K562 (cell line): ENCODE measurements around the gene B4GALT5. TPM values are rescaled to one million over a fixed set of nuclear protein-coding genes. Genes with fewer than 3 reads are reported as not detected.

ENCODE experiments used
- ATAC-seq: fragments of 200-7000 bp; cut with Tn5 transposase; 3 replicates; pipeline ENCODE4 v1.9.1; 2020; ENCODE audit warnings: moderate library complexity
- BruUV-seq: library from RNA; stranded (reverse); fragments of 400-500 nt; replicated peaks from 2 replicates; lab custom pipeline; 2021; lab: Mats Ljungman, UMichigan
- CTCF ChIA-PET: fragments of 300-600 bp; formaldehyde crosslinking; extraction: SDS; loops from one replicate; lab custom pipeline; 2021; ENCODE audit warnings: low intra/inter-chr PET ratio; lab: Yijun Ruan, JAX
- POLR2A ChIA-PET: fragments of 300-600, 350-650 bp; sonication (Branson Sonifier 250); formaldehyde crosslinking; extraction: SDS; loops from one replicate; lab custom pipeline; 2021; ENCODE audit warnings: antibody characterized with exemption, inconsistent platforms; lab: Yijun Ruan, JAX
- DNase-seq, 4 experiments: peaks; one replicate each; pipeline versions ENCODE4 v3.0.0 to v3.0.0-alpha.2; 2011 to 2018; ENCODE audit warnings: low spot score in 3 of 4, mixed read lengths in 3 of 4; ENCODE audit errors: extremely low read depth in 1 of 4
- FAIRE-seq: peaks from 2 replicates; lab custom pipeline; 2011; peaks lifted over from hg19 to GRCh38; lab: Jason Lieb, UNC
- H2AFZ ChIP-seq: 2 replicates; pipeline ENCODE4 v1.6.0; 2011; ENCODE audit warnings: low read depth, low read length, control low read depth, inconsistent platforms
- H3K27ac ChIP-seq: fragments of 200-600 bp; 3 replicates; pipeline ENCODE4 v1.8.0; 2011; ENCODE audit warnings: low read depth, mild to moderate bottlenecking, control low read depth, inconsistent platforms, low read length, moderate library complexity, mixed read lengths; ENCODE audit errors: extremely low read depth
- H3K27me3 ChIP-seq, 2 experiments: fragments of 300-600 bp in 1 of 2; 2 replicates in 1 of 2; 3 replicates in 1 of 2; pipeline versions ENCODE4 v1.6.0 to v1.8.0; 2011; ENCODE audit warnings: inconsistent platforms in 2 of 2, low read length in 2 of 2, mild to moderate bottlenecking in 1 of 2, mixed read lengths in 1 of 2, moderate library complexity in 1 of 2; ENCODE audit not compliant: control insufficient read depth in 2 of 2, insufficient read depth in 2 of 2
- H3K36me3 ChIP-seq: fragments of 300-600 bp; 3 replicates; pipeline ENCODE4 v1.8.0; 2011; ENCODE audit warnings: mild to moderate bottlenecking, low read length, inconsistent platforms; ENCODE audit not compliant: control insufficient read depth, insufficient read depth
- H3K4me1 ChIP-seq, 2 experiments: fragments of 200-600 bp in 1 of 2; replicated peaks in 1 of 2; 2 replicates in 1 of 2; 3 replicates in 1 of 2; pipeline versions ENCODE4 v1.5.1 to v1.8.0; 2011; ENCODE audit warnings: inconsistent platforms in 2 of 2, low read length in 2 of 2, mild to moderate bottlenecking in 1 of 2, mixed read lengths in 1 of 2, moderate library complexity in 1 of 2; ENCODE audit not compliant: control insufficient read depth in 2 of 2, insufficient read depth in 2 of 2
- H3K4me2 ChIP-seq: 2 replicates; pipeline ENCODE4 v1.6.1; 2011; ENCODE audit warnings: low read length, control low read depth, inconsistent platforms, mixed read lengths; ENCODE audit not compliant: insufficient read depth
- H3K4me3 ChIP-seq: fragments of 200-600 bp; sonication (generic), shearing (Covaris generic); 2 replicates; pipeline ENCODE4 v1.5.1; 2016; ENCODE audit warnings: control low read depth, inconsistent platforms
- H3K79me2 ChIP-seq: fragments of 200-600 bp; 3 replicates; pipeline ENCODE4 v1.8.0; 2011; ENCODE audit warnings: low read length, inconsistent platforms; ENCODE audit not compliant: control insufficient read depth, insufficient read depth
- H3K9ac ChIP-seq, 2 experiments: 2 replicates each; pipeline versions ENCODE4 v1.6.0 to v1.6.1; 2011; ENCODE audit warnings: low read depth in 2 of 2, low read length in 2 of 2, control low read depth in 1 of 2, inconsistent platforms in 1 of 2, mild to moderate bottlenecking in 1 of 2, mixed read lengths in 1 of 2; ENCODE audit not compliant: insufficient read depth in 1 of 2
- H3K9me1 ChIP-seq: one replicate; pipeline ENCODE4 v1.6.0; 2011; ENCODE audit warnings: inconsistent platforms, mild to moderate bottlenecking, low read length, moderate library complexity; ENCODE audit not compliant: control insufficient read depth, insufficient read depth
- H3K9me3 ChIP-seq: replicated peaks from 2 replicates; pipeline ENCODE4 v1.5.1; 2011; ENCODE audit warnings: low read depth, low read length, inconsistent platforms; ENCODE audit not compliant: control insufficient read depth, insufficient read depth
- H4K20me1 ChIP-seq: replicated peaks from 2 replicates; pipeline ENCODE4 v1.6.1; 2011; ENCODE audit warnings: low read length, inconsistent platforms, mixed read lengths; ENCODE audit not compliant: control insufficient read depth, insufficient read depth
- BCOR ChIP-seq: fragments of 450-650 bp; IDR thresholded peaks from 2 replicates; pipeline ENCODE4 v1.6.1; 2016
- ELF1 ChIP-seq: fragments of 200-800 bp; sonication (Bioruptor generic); IDR thresholded peaks from 2 replicates; pipeline ENCODE4 v1.6.1; 2016; ENCODE audit warnings: missing genetic modification characterization, missing compliant biosample characterization
- HIVEP1 ChIP-seq: fragments of 250-450 bp; sonication (Bioruptor Pico); IDR thresholded peaks from 2 replicates; pipeline ENCODE4 v1.4.0; 2020; ENCODE audit warnings: mild to moderate bottlenecking
- KLF16 ChIP-seq: IDR thresholded peaks from 2 replicates; pipeline ENCODE4 v1.6.1; 2016; ENCODE audit warnings: antibody characterized with exemption
- MTA1 ChIP-seq: fragments of 450-650 bp; IDR thresholded peaks from 2 replicates; pipeline ENCODE4 v1.6.1; 2017; ENCODE audit warnings: borderline replicate concordance
- NRF1 ChIP-seq, 2 experiments: fragments of 450-650 bp; IDR thresholded peaks in 1 of 2; conservative IDR thresholded peaks in 1 of 2; 2 replicates each; pipeline ENCODE4 v1.6.1; 2014; ENCODE audit warnings: mild to moderate bottlenecking in 2 of 2
- POLR2G ChIP-seq: fragments of 200-400 bp; formaldehyde crosslinking; IDR thresholded peaks from 2 replicates; pipeline ENCODE4 v1.6.1; 2017; ENCODE audit warnings: low read depth, mild to moderate bottlenecking, antibody characterized with exemption, low read length, moderate library complexity
- RCOR1 ChIP-seq, 2 experiments: IDR thresholded peaks; 2 replicates each; pipeline ENCODE4 v1.6.1; 2012; ENCODE audit warnings: low read depth in 2 of 2, low read length in 2 of 2, borderline replicate concordance in 1 of 2, improper control_type of control experiment in 1 of 2
- SMAD2 ChIP-seq: fragments of 150-350 bp; IDR thresholded peaks from 2 replicates; pipeline ENCODE4 v1.6.1; 2014; ENCODE audit warnings: low read depth, mild to moderate bottlenecking, low read length
- USF2 ChIP-seq: sonication (generic); formaldehyde crosslinking; IDR thresholded peaks from 2 replicates; pipeline ENCODE4 v1.5.0; 2020; ENCODE audit warnings: missing genetic modification reagents
- ZC3H4 ChIP-seq: sonication (generic); formaldehyde crosslinking; IDR thresholded peaks from 2 replicates; pipeline ENCODE4 v1.9.0; 2021; ENCODE audit warnings: missing genetic modification reagents, borderline replicate concordance
- ZFX ChIP-seq: sonication (generic); formaldehyde crosslinking; IDR thresholded peaks from 2 replicates; pipeline ENCODE4 v1.8.0; 2022; ENCODE audit warnings: mild to moderate bottlenecking, missing genetic modification reagents, moderate library complexity
- ZNF57 ChIP-seq: fragments of 450-650 bp; formaldehyde crosslinking; IDR thresholded peaks from 2 replicates; pipeline ENCODE4 v1.4.0; 2020; ENCODE audit warnings: mild to moderate bottlenecking, moderate library complexity
- ZNF609 ChIP-seq: sonication (generic); formaldehyde crosslinking; IDR thresholded peaks from 2 replicates; pipeline ENCODE4 v1.8.1; 2023; ENCODE audit warnings: missing genetic modification reagents, mild to moderate bottlenecking, borderline replicate concordance
- ZNF696 ChIP-seq: fragments of 250-450 bp; sonication (Bioruptor Pico); conservative IDR thresholded peaks from 2 replicates; pipeline ENCODE4 v1.4.0; 2020; ENCODE audit warnings: mild to moderate bottlenecking, moderate library complexity
- ZZZ3 ChIP-seq: fragments of 450-650 bp; IDR thresholded peaks from 2 replicates; pipeline ENCODE4 v1.6.1; 2016; ENCODE audit warnings: antibody characterized with exemption, mild to moderate bottlenecking, moderate library complexity
- WGBS: fragments of 100-300 bp; shearing (Covaris generic); methylation state at CpG from one replicate; pipeline ENCODE4 v1.1.6; 2016; ENCODE audit warnings: low coverage, mixed read lengths; ENCODE audit not compliant: insufficient coverage; ENCODE audit errors: missing lambda C conversion rate; 5-methylcytosine and 5-hydroxymethylcytosine counted together
- in situ Hi-C: fragments of 300-500 bp; cut with MboI; formaldehyde crosslinking; loops from 4 replicates; pipeline ENCODE4 v1.15.0; 2018; ENCODE audit warnings: inconsistent platforms, mixed read lengths
- intact Hi-C: fragments of 100-400 bp; cut with micrococcal nuclease; formaldehyde crosslinking; loops from 2 replicates; pipeline ENCODE4 v1.14.2; 2022
- polyA plus RNA-seq, 8 experiments: library from polyadenylated mRNA; depleted of rRNA in 4 of 8; stranded (reverse) in 5 of 8; unstranded in 3 of 8; fragments of >200 nt; fragmentation: Nextera tagmentation in 2 of 8; fragmentation: Illumina TruSeq in 1 of 8; extraction: Ambion mirVana in 2 of 8; extraction: Trizol in 1 of 8; gene quantifications; 2 replicates each; pipeline versions ENCODE4 v1.2.1 to v1.2.3, GENCODE V29; 2011 to 2014; ENCODE audit warnings: inconsistent platforms in 1 of 8, missing spikeins in 1 of 8
- total RNA-seq, 7 experiments: library from RNA; depleted of rRNA in 6 of 7; stranded (reverse); fragments of >200 nt in 6 of 7; fragmentation: Illumina TruSeq in 2 of 7; extraction: Trizol in 2 of 7; gene quantifications; 2 replicates each; pipeline versions ENCODE4 v1.2.1 to v1.2.3, GENCODE V29; 2011 to 2021; ENCODE audit warnings: low replicate concordance in 1 of 7
- TF ChIP-seq, protein P1 (sequence below), 3 experiments: fragments of 200-800 bp in 1 of 3; sonication (Bioruptor generic) in 1 of 3; sonication (generic) in 1 of 3; formaldehyde crosslinking in 1 of 3; IDR thresholded peaks; 2 replicates each; pipeline versions ENCODE4 v1.6.1 to v1.8.0; 2016 to 2022; ENCODE audit warnings: mild to moderate bottlenecking in 2 of 3, missing compliant biosample characterization in 2 of 3, missing genetic modification characterization in 2 of 3, missing genetic modification reagents in 1 of 3

B4GALT5 gene
- total and polyA plus RNA-seq, 9 of the 15 experiments (the other 6 are each of a cell fraction or from before 2014, with no cell fraction given), result 8.5 to 32.6 (median 23.4) TPM

GRCh38 chr20:49599746-49600113 lies 113.9 kb downstream of the B4GALT5 start:
- ChIA-PET POLR2A (no interaction called here), CTCF (no interaction called here)
- no peaks in the 10 kb centered on the region for H3K9me1 ChIP-seq
- FAIRE-seq (no peak), ATAC-seq (no peak), DNase-seq (no peak)
- no peaks in the 10 kb centered on the region for H3K36me3 ChIP-seq
- no TSS peak for BruUV-seq
- 0 out of 5 replicates have a peak, but pooled peaks cover 0 to 3% of the 10 kb centered on the region in 2 experiments for H3K4me1 ChIP-seq
- H3K79me2 ChIP-seq, result no peaks in the 10 kb centered on the region
- H3K9ac ChIP-seq, result no peak overlapping the region
- no peak overlapping the region for H3K27ac ChIP-seq
- H2AFZ ChIP-seq, result no peak overlapping the region
- 0% methylated on average over 4 of the region's 4 CpGs for WGBS
- intact Hi-C loops, result no loop called here
- H4K20me1 ChIP-seq, result peaks cover 4% of the 10 kb centered on the region; the same call in 1 of the 2 replicates
- no peak overlapping the region for H3K4me3 ChIP-seq
- H3K27me3 ChIP-seq, result peaks cover 21 to 37% of the 10 kb centered on the region in 2 experiments; a peak in 4 of 5 replicates
- in situ Hi-C loops, result loop anchor here (10.0 kb wide), 1 partner anchor 55 kb away; no protein-coding TSS in a partner anchor
- no peaks in the 10 kb centered on the region for H3K9me3 ChIP-seq
- H3K4me2 ChIP-seq, result no peak overlapping the region
- TF ChIP-seq ZNF609 (CRISPR knock-in tag) (no peak), BCOR (peak; percentile 84), USF2 (no peak), MTA1 (no peak), ZNF696 (no peak), ZFX (CRISPR knock-in tag) (no peak), KLF16 (no peak), HIVEP1 (CRISPR knock-in tag) (no peak), ZC3H4 (no peak), NRF1 (conservative IDR thresholded peaks at IDR 0.05 in 1 of 2, IDR thresholded peaks at IDR 0.05 in 1 of 2) (no peak), POLR2G (no peak), ZNF57 (CRISPR knock-in tag) (no peak), RCOR1 (IDR thresholded peaks at IDR 0.05; ENCODE audit: borderline replicate concordance in 1 of 2, low read depth in 2 of 2, low read length in 2 of 2) (peak in 1 of 2 experiments; percentile 37; a peak in 1 of 4 replicates), ZZZ3 (no peak), SMAD2 (no peak), ELF1 (tag) (no peak)
- TF ChIP-seq, protein P1, sequence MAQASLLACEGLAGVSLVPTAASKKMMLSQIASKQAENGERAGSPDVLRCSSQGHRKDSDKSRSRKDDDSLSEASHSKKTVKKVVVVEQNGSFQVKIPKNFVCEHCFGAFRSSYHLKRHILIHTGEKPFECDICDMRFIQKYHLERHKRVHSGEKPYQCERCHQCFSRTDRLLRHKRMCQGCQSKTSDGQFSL (CRISPR knock-in tag; IDR thresholded peaks at IDR 0.05), result no peak
- TF ChIP-seq, protein P1 (tag; IDR thresholded peaks at IDR 0.05), result no peak
